ENCODE data around the gene MATCAP1. TPM values are rescaled to one million over a fixed set of nuclear protein-coding genes. Genes with fewer than 3 reads are reported as not detected.

MATCAP1 gene
- total RNA-seq, 4 donors from 2014 or later: 20.3 to 50.0 (median 32.4) TPM

GRCh38 chr16:67199011-67199807, 15.4 kb upstream of the MATCAP1 start, which contains the start of gene ELMO3:
TSS of gene ELMO3 (plus strand) at chr16:67199131. CDS start at chr16:67199327, 196 bp downstream.
- peak within 1 kb of the TSS; percentile 34 to 54 (median 51) for H3K27ac ChIP-seq
- no peaks in the 10 kb centered on the region for H3K27me3 ChIP-seq
- intact Hi-C loops (cut with DNase I): no loop called here
- H3K4me3 ChIP-seq (replicated peaks in 1 of 3): peak within 1 kb of the TSS in 1 of 3 donors; percentile 41
- 19 to 37% methylated on average over 19 to 31 of the region's 61 CpGs for WGBS, 2 donors
- H3K36me3 ChIP-seq: peaks cover 53 to 55% of the 10 kb centered on the region in 2 donors
- H3K4me1 ChIP-seq: peaks cover 8 to 18% of the 10 kb centered on the region in 2 donors
- TF ChIP-seq POLR2A (IDR thresholded peaks at IDR 0.05): peak in 1 of 2 donors; percentile 60
- TF ChIP-seq CTCF (IDR thresholded peaks at IDR 0.05): peak in 3 of 6 experiments; percentile 32 to 45 (median 41)
- peak; percentile 79 to 80 for DNase-seq
- no peaks in the 10 kb centered on the region for H3K9me3 ChIP-seq

DNA sequence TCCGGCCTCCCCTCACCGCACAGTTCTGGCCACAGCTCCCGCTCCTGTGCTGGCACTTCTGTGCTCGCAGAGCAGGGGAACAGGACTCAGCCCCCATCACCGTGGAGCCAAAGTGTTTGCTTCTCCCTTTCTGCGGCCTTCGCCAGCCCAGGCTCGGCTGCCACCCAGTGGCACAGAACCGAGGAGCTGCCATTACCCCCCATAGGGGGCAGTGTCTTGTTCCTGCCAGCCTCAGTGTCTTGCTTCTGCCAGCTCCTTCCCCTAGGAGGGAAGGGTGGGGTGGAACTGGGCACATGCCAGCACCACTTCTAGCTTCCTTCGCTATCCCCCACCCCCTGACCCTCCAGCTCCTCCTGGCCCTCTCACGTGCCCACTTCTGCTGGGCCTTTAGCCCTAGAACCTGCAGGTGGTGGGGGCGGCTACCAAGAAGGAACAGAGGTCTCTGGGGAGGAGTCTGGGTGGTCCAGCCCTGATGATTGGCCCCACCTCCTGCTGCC, 14.5 kb upstream of the MATCAP1 start:
- H3K4me1 ChIP-seq: peaks cover 12 to 22% of the 10 kb centered on the region in 2 donors
- peak; percentile 65 to 79 for DNase-seq
- peaks cover 49 to 53% of the 10 kb centered on the region in 2 donors for H3K36me3 ChIP-seq
- 32 to 48% methylated on average over 8 to 12 of the region's 12 CpGs for WGBS, 2 donors
- no peaks in the 10 kb centered on the region for H3K27me3 ChIP-seq
- TF ChIP-seq CTCF (IDR thresholded peaks at IDR 0.05): peak; percentile 38 to 69 (median 58)
- no peak for TF ChIP-seq POLR2A (IDR thresholded peaks at IDR 0.05)
- peak overlapping the region; percentile 34 to 54 (median 51) for H3K27ac ChIP-seq
- no peaks in the 10 kb centered on the region for H3K9me3 ChIP-seq
- intact Hi-C loops (cut with DNase I): no loop called here
- H3K4me3 ChIP-seq (replicated peaks in 1 of 3): no peak overlapping the region

- Histone ChIP-seq H3K4me1 (peaks cover 18 to 28% of the 10 kb centered on the region in 2 donors), H3K27me3 (no peaks in the 10 kb centered on the region), H3K4me3 (replicated peaks in 1 of 3) (no peak overlapping the region), H3K9me3 (no peaks in the 10 kb centered on the region), H3K27ac (peak overlapping the region in 1 of 3 donors; percentile 51), H3K36me3 (peaks cover 44 to 52% of the 10 kb centered on the region in 2 donors)
- DNase-seq: no peak
- intact Hi-C loops (cut with DNase I): no loop called here
- 85 to 94% methylated on average over 2 to 4 of the region's 6 CpGs for WGBS, 2 donors
- no peak for TF ChIP-seq POLR2A (IDR thresholded peaks at IDR 0.05)
- no peak for TF ChIP-seq CTCF (IDR thresholded peaks at IDR 0.05)
Observed at GRCh38 chr16:67197704-67198103, 13.9 kb upstream of the MATCAP1 start.

- Histone ChIP-seq H3K9me3 (no peaks in the 10 kb centered on the region), H3K4me1 (peaks cover 20 to 32% of the 10 kb centered on the region in 2 donors), H3K27ac (no peak overlapping the region), H3K27me3 (no peaks in the 10 kb centered on the region), H3K4me3 (replicated peaks in 1 of 3) (no peak overlapping the region), H3K36me3 (peaks cover 36 to 44% of the 10 kb centered on the region in 2 donors)
- no peak for DNase-seq
- WGBS, 2 donors: 89 to 100% methylated on average over 1 of the region's 1 CpG
- TF ChIP-seq CTCF (IDR thresholded peaks at IDR 0.05): no peak
- TF ChIP-seq POLR2A (IDR thresholded peaks at IDR 0.05): no peak
- intact Hi-C loops (cut with DNase I): no loop called here
Observed at GRCh38 chr16:67196881-67197280, 13.1 kb upstream of the MATCAP1 start.

DNA sequence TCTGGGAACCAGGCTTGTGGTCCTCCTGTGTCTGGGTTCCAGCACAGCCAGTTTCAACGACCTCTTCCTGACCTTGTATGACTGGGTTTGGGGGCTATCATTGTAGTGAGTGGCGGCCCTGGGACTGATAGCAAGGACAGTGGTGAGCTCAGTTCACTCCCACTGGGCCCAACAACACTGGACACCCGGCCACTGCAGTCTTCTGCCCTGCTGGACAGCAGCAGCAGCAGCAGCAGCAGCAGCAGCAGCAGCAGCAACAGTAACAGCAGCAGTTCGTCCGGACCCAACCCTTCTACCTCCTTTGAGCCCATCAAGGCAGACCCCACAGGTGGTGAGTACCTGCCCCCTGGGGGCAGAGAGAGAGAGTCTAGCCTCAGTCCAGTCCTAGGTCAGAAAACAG, 11.9 kb upstream of the MATCAP1 start:
- TF ChIP-seq CTCF (IDR thresholded peaks at IDR 0.05) (no peak), POLR2A (IDR thresholded peaks at IDR 0.05) (no peak)
- no peak overlapping the region for H3K27ac ChIP-seq
- no peaks in the 10 kb centered on the region for H3K27me3 ChIP-seq
- no peaks in the 10 kb centered on the region for H3K9me3 ChIP-seq
- WGBS, 2 donors: 82 to 84% methylated on average over 3 to 4 of the region's 5 CpGs
- H3K4me3 ChIP-seq (replicated peaks in 1 of 3): no peak overlapping the region
- peaks cover 29 to 36% of the 10 kb centered on the region in 2 donors for H3K36me3 ChIP-seq
- DNase-seq: no peak
- H3K4me1 ChIP-seq: peaks cover 20 to 39% of the 10 kb centered on the region in 2 donors
- intact Hi-C loops (cut with DNase I): no loop called here

Measured in thyroid gland (tissue), 4 donors.